Ectodermal cell (in vitro differentiated cells): ENCODE data around the gene HABP2.
A peak's percentile ranks its signal among the peaks of the same experiment; 100 is the strongest.

Experiments used
- H3K27ac ChIP-seq: 2 replicates; pipeline ENCODE4 v1.7.0; 2013; ENCODE audit warnings: mild to moderate bottlenecking, low read depth, low read length; ENCODE audit not compliant: insufficient read depth, poor library complexity, severe bottlenecking
- H3K27me3 ChIP-seq: 2 replicates; pipeline ENCODE4 v1.7.0; 2013; ENCODE audit warnings: mild to moderate bottlenecking, low read length; ENCODE audit not compliant: insufficient read depth, control insufficient read depth, poor library complexity, severe bottlenecking
- H3K36me3 ChIP-seq: one replicate; pipeline ENCODE4 v1.7.0; 2013; ENCODE audit warnings: low read length; ENCODE audit not compliant: control insufficient read depth, insufficient read depth
- H3K4me1 ChIP-seq: one replicate; pipeline ENCODE4 v1.7.0; 2013; ENCODE audit warnings: low read length; ENCODE audit not compliant: control insufficient read depth, insufficient read depth
- H3K4me3 ChIP-seq: 2 replicates; pipeline ENCODE4 v1.7.0; 2013; ENCODE audit warnings: low read depth, low read length, control low read depth; ENCODE audit not compliant: insufficient read depth
- H3K9me3 ChIP-seq: 2 replicates; pipeline ENCODE4 v1.7.0; 2013; ENCODE audit warnings: mild to moderate bottlenecking, low read length, moderate library complexity; ENCODE audit not compliant: control insufficient read depth
- WGBS, 2 experiments: methylation state at CpG; one replicate each; pipeline ENCODE4 v1.1.7; 2013; ENCODE audit warnings: missing lambda C conversion rate in 2 of 2; 5-methylcytosine and 5-hydroxymethylcytosine counted together

Gene HABP2

DNA sequence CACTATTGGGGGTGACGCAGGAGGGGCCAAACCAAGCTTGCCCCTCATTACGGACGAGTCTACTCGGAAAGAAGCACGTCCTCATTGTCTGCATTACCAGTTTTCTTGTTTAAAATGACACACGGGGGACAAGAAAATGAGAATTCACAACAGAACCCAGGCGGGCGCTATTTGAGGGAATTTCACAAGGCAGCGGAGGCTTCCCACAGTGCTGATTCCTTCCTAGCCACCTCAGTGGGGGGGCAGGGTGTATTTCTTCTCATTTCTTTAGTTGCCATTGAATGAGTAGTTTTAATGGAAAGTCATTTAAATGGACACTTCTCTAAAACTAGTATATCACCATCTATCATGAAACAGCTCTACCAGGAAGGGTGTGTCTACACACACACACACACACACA, 68.1 kb downstream of the HABP2 start:
- Histone ChIP-seq H3K4me3 (no peak overlapping the region), H3K27ac (no peak overlapping the region), H3K36me3 (no peaks in the 10 kb centered on the region), H3K4me1 (peaks cover 27% of the 10 kb centered on the region), H3K27me3 (no peaks in the 10 kb centered on the region), H3K9me3 (no peaks in the 10 kb centered on the region)
- 80 to 84% methylated on average over 9 of the region's 9 CpGs for WGBS, 2 experiments

DNA sequence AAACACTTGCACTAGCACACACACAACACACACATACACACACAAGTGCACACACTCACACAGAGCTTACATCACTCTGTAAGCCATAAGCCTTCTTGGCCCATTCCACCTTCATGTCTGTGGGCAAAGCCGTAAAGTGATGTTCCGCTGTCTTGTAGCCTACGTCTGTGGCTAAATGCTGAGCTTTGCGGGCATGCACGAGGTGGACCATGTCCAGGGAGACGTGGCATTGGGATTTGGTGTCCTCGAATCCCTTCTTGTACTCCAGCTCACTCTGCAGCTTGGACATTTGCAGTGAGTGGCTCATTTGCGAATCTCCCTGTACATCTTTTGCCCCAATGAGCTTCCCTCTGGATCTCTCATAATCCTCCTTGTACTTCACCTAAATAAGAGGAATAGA, 68.9 kb downstream of the HABP2 start:
- Histone ChIP-seq H3K4me1 (peaks cover 23% of the 10 kb centered on the region), H3K27me3 (no peaks in the 10 kb centered on the region), H3K9me3 (no peaks in the 10 kb centered on the region), H3K36me3 (no peaks in the 10 kb centered on the region), H3K4me3 (no peak overlapping the region), H3K27ac (no peak overlapping the region)
- 88 to 90% methylated on average over 8 of the region's 8 CpGs for WGBS, 2 experiments

DNA sequence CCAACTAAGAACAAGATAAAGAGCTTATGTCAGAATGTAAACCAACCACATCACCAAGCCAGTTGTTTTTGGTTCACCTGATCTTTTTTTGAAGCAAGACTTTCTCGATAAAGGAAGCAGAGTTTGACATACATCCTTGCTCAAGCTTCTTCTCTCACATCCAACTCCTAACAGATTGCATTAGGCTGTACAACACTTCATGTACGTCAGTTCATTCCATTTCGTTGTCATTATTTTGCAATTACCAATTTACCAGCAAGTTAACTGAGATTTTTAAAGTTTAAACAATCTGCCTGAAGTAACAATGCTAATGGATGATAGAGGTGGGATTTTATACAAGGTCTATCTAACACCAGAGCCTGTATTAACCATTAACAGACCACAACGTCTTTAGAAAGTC, 70.0 kb downstream of the HABP2 start:
- no peak overlapping the region for H3K27ac ChIP-seq
- no peak overlapping the region for H3K4me3 ChIP-seq
- H3K36me3 ChIP-seq, result no peaks in the 10 kb centered on the region
- 91 to 92% methylated on average over 4 of the region's 4 CpGs for WGBS, 2 experiments
- H3K4me1 ChIP-seq, result peaks cover 17% of the 10 kb centered on the region
- H3K27me3 ChIP-seq, result no peaks in the 10 kb centered on the region
- no peaks in the 10 kb centered on the region for H3K9me3 ChIP-seq

DNA sequence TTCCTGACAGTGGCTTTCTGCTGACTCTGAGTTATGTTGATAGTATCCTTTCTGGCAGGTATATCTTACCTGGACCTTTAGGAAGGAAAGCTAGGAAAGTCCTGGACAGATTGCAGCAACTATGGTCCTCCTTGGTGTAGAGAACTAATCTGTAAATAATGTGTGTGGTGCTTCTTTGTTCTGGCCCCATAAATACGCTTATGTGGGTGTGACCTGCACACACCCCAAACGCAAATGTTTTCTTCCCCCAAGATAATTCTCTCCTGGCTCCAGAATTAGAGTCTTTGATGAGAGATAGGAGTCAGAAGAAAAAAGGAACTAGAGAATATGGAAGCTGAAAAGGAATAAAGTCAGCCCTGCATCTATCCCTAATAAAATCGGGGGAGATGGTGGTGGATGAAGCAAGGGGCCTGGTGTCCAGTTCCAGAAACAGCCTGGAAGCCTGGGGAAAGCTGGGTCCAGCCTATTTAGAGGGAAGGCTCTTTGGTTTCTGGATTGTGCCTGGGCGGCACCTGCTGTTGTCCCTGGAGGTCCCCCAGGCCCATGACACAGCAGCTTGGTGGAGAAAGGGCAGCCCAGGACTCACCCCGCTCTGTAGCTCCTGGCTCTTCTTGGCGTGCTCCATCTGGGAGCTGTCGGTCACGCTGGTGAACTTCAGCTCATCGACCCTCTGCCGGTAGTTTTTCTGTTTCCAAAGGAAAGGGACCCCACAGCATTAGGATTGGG, 72.8 kb downstream of the HABP2 start:
- Histone ChIP-seq H3K27me3 (no peaks in the 10 kb centered on the region), H3K4me1 (peaks cover 9% of the 10 kb centered on the region), H3K36me3 (no peaks in the 10 kb centered on the region), H3K4me3 (no peak overlapping the region), H3K27ac (no peak overlapping the region), H3K9me3 (no peaks in the 10 kb centered on the region)
- WGBS, 2 experiments, result 94 to 96% methylated on average over 10 of the region's 10 CpGs

DNA sequence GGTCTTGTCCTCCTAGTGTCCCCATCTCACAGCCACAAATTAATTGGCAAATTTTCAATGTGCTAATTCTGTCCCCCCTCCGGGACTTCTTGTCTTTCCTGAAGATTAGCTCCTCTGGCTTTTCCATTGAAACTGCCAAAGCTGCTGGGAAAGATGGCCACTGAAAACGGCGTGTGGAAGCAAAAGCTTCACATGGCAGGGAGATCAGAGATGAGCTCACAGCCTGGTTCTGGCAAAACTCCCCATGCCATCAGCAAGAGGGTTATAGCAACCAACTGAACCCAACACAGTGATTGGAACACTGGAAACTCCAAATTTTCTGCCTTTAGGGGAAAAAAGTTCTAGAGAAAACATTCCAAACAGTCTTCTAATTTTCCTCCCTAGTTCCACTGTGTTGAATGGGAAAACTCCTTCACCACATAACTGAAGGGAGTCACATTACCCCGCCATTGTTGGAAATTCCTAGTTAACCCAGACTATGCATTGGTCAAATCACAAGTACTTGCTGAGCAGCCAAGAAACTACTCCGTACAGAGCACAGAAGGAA, 74.0 kb downstream of the HABP2 start:
- H3K27ac ChIP-seq, result no peak overlapping the region

GRCh38 chr10:113627836-113628235, 75.0 kb downstream of the HABP2 start:
- Histone ChIP-seq H3K36me3 (no peaks in the 10 kb centered on the region), H3K4me3 (no peak overlapping the region), H3K27me3 (no peaks in the 10 kb centered on the region), H3K9me3 (no peaks in the 10 kb centered on the region), H3K27ac (no peak overlapping the region), H3K4me1 (peaks cover 23% of the 10 kb centered on the region)
- WGBS, 2 experiments, result 92 to 96% methylated on average over 6 of the region's 6 CpGs

More for the DNA sequence above, 74.0 kb downstream of the HABP2 start:
- WGBS, 2 experiments, result 77 to 78% methylated on average over 5 of the region's 5 CpGs
- Histone ChIP-seq H3K4me1 (peaks cover 15% of the 10 kb centered on the region), H3K4me3 (no peak overlapping the region), H3K9me3 (no peaks in the 10 kb centered on the region), H3K27me3 (no peaks in the 10 kb centered on the region), H3K36me3 (no peaks in the 10 kb centered on the region)

DNA sequence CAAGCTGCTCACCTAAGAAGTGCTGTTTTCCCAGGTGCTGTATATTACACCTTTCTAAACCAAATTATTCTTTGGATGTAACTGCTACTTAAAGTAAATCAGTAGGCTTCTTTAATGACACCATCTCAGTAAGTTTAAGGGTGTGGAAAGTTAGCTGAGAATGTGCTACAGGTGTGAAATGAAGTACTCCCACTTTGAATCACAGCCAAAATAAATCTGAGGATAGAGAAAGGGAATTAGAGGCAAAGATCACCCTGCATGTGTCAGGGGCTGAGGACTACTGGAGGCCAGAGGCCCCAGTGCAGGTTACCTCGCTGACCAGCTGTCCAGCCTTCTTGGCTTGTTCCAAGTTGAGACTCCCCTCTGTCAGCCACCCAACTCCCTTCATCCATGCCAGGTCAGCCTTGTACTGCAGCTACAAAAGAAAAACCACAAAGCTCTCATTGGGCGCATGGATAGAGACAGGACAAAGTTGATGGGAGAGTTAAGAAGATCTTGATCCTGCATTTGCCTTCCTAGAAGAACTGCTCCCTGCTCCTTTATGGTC, 75.8 kb downstream of the HABP2 start:
- Histone ChIP-seq H3K4me3 (no peak overlapping the region), H3K27ac (no peak overlapping the region), H3K27me3 (no peaks in the 10 kb centered on the region), H3K4me1 (peaks cover 23% of the 10 kb centered on the region), H3K36me3 (no peaks in the 10 kb centered on the region), H3K9me3 (no peaks in the 10 kb centered on the region)
- WGBS, 2 experiments, result 96 to 98% methylated on average over 2 of the region's 2 CpGs

GRCh38 chr10:113630929-113631533, 78.2 kb downstream of the HABP2 start:
- Histone ChIP-seq H3K4me1 (peaks cover 23% of the 10 kb centered on the region), H3K36me3 (no peaks in the 10 kb centered on the region), H3K9me3 (no peaks in the 10 kb centered on the region), H3K27me3 (no peaks in the 10 kb centered on the region), H3K27ac (no peak overlapping the region), H3K4me3 (no peak overlapping the region)
- 94 to 96% methylated on average over 5 of the region's 5 CpGs for WGBS, 2 experiments

- Histone ChIP-seq H3K36me3 (no peaks in the 10 kb centered on the region), H3K9me3 (no peaks in the 10 kb centered on the region), H3K4me3 (no peak overlapping the region), H3K27ac (peak overlapping the region; percentile 41), H3K4me1 (peaks cover 23% of the 10 kb centered on the region), H3K27me3 (no peaks in the 10 kb centered on the region)
- WGBS, 2 experiments, result 48 to 51% methylated on average over 5 to 6 of the region's 6 CpGs
These were observed 79.0 kb downstream of the HABP2 start for GRCh38 chr10:113631684-113632367.
